NCI-H2196 (cell line): ENCODE results near the gene CST9L.

Experiments
- DNase-seq: peaks from one replicate; lab custom pipeline; 2025; ENCODE audit not compliant: unreplicated experiment; lab: John Stamatoyannopoulos, UW

The CST9L gene, protein sequence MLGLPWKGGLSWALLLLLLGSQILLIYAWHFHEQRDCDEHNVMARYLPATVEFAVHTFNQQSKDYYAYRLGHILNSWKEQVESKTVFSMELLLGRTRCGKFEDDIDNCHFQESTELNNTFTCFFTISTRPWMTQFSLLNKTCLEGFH

DNA sequence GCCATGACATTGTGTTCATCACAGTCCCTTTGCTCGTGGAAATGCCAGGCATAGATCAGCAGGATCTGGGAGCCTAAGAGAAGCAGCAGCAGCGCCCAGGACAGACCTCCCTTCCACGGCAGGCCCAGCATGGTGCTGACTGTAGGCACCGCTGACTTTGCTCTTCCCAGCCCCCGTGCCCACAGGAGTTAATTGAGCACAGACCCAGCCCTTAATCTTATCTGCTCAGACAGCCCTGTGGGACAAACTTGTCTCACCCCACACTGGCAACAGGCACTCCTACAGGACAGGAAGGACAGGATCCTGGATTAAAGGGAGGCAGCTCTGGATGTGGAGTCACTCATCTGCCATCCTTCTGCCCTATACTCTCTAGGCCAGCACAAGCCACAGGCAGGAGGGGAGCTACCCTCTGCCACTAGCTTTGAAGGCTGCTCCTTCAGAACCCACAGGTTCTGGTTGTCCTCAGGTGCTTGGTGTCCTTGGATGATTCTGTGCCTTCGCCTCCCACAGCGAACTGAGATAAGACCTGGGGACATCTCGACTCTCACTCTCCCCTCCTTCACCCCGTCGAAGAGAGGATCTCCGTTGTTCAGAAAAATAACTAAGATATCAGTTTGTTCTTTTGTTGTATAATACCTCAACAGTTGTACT lies at the start of gene CST9L:
CST9L (minus strand) TSS at position 165 of the 651 bp plus-strand sequence; CDS start at position 131, 34 bp downstream.
- no peak for DNase-seq

DNA sequence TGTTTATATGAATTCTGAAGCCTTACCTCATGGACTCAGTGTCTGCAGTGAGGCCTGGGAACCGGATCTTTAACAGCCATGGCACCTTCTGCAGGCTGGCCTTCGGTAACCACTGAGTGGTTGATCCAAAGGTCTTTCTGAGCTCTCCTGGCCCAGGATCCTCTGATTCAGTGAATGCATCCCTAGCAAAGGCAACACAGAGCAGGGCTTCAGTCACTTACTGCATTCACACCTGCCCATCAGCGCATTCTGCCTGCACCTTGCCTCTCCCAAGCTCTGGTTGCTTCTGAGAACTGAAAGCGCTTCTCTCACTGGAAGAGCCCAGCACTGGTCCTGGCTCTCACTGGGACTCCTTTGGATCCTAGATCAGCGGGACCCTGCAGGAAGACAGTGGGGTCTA lies 45.9 kb upstream of the CST9L start:
- DNase-seq, result no peak

DNA sequence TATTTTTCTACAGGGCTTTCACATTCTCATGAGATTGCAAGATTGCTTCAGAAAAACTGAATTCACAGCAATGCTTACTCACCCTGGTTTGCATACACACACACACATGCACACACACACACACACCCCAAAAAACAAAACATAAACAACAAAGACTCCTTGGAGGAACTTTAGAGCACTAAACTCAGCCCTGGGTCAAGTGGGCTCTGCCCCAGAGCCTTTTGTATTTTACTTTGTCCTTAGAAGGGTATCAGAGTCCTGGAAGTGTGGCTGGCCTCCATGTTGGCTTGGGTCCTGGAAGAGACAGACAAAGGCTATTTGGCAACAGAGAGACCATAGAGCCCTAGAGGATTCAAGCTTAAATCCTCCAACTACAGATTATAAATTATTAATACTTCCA lies 45.4 kb upstream of the CST9L start:
- DNase-seq, result no peak

DNA sequence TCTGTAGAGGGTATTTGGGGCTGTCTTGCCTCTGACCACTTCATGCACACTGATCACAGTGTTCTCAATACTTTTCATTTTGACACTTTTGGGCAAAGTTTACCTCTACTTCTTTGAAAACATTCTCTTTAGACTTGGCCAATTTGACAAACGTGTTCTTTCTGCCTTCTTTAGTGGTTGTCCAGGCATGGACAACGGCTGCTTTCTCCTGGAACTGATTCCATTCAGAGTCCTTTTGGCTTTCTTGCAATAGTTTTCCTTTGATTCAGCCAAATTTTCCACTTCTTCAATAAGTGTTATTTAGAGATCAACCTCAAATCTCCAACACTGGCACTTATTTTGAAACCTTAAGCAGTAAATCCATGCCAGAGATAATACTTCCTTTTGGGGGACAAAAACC lies 44.1 kb upstream of the CST9L start:
- DNase-seq, result no peak

DNA sequence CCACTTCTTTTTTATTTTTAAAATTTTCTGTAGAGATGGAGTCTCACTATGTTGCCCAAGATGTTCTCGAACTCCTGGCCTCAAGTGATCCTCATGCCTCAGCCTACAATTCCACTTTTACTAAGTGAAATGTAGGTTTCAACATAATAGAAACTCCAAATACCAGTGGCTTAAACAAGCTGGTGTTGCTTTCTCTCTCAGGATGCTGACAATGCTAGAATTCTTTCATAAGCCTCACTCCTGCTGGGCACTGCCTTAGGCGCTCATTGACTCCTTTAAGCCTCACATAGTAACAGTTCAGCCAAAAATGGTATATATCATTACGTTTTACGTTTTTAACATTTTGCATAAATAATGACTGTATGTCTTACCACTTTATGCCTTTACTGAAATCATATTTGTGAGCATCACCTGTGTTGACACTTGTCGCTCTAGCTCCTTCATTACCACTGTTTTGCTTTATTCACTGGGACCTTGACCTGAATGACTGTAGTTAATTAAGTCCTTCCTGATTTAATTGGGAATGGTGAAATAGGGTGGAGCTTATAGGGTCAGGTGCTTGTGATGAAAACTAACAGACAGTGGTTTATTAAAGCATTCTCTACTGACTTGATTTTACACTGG lies 41.3 kb upstream of the CST9L start:
- DNase-seq, result no peak

DNA sequence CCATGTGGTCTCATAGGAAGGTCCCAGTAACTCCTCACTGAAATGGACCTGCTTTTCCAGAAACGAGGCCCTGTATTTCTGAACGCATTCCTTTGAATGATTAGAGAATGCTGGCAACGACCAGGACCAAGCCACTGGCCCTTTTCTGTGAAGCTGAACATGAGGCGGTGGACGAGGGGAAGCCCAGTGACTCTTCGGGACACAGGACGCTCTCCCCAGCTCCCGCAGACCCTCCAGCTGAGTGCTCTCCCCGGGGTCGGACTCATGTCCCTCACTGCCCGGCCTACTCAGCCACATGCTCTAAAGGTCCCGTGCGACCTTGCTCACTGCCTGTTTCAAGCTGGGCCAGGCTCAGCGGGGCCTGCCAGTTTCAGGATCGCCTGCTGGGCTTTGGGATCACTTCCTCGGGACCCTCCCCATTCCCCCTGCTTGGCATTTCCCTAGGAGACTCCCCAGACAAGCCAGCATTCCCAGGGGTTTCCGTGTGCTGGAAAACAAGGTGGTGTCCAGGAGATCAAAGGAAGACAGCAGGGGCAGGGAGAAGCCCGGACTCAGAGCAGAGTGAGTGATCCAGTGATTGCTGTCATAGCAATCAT lies 40.1 kb upstream of the CST9L start:
- DNase-seq, result no peak

DNA sequence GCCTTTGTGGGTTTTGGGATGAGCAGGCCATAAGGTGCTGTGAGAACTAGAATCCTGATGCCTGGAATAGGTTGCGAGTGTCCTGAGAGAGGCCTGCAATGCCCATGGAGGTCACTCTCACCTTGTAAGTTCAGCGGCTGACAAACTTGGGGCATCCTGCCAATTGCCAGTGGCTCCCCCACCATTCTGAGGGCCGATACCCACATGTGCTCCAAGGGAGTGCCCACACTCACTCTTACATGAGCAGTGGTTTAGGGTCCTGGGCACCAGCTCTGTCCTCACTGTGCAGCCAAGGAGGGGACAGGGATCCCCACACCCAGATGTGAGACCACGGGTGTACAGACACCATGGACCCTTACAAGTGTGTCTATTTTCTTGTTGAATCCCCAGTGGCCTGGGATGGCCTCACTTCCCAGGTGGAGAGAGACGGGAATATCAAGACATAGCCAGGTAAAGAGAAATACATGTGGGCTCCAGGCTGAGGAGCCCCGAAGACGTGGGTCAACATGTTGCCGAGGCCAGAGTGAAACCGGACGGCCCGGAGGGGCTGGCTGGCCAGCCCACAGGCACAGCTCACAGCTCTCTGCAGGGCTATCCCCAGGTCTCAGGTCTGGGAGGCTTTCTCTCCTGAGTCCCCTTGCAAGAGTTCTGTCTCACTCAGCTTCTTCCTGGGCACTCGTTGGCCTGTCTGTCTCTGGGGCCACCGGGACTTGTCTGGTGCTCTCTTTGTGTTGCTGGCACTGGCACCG lies 39.4 kb upstream of the CST9L start:
- DNase-seq, result no peak

DNA sequence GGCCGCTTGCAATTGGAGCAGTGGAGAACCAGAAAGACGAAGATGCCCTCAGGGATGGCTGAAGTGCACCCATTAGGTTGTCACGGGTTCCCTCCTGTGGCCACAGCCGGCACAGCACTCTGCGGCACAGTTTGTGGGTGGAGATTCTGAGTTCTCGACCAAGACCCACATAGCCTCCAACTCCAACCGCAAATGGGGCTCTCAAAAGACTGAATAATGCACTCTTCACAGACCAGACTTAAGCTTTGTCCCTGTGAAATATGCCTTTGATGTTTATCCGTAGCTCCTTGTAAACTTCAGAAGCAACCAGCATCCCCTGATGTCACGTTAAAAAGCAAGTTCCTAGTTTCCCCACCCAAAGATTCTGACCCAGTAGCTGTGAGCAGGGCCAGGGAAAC lies 38.4 kb upstream of the CST9L start:
- DNase-seq, result peak; percentile 73

DNA sequence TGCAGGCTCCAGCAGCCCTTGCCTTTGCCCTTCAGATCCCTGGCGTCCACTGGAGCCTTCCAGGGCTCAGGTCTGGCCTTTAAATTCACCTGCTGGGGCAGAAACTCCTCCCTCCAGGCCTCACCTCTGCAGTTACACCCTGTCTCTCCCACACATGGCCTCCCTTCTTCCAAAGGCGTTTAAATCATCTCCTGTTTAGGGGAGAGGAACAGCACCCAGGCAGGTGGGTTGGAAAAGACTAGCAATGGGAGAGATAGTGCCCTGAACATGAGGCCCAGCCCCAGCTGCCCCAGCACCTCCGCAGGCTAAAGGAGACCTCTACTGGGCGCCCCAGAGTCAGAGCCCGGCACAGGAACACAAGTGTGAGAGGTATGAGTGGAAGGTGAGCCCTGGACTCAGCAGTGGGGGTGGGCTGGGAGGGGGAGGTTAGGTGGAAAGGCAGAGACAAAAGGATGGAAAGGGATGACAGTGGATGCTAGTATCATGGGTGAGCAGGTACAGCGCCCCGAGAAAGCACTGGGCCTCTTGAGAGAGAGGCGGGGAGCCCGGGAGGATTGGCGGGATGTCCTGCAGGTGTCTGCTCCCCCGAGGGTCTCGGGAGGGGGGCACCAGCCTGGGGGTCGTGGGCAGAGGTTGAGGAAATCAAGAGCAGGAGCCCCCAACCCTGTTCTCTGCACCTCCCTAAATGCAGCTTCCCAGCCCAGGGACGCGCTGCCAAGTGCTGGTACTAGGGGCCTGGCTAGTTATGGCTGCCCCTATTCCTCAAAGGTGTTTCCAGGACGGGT lies 37.8 kb upstream of the CST9L start, which contains the start of gene CST9:
CST9 (minus strand) TSS at position 51 of the 785 bp plus-strand sequence. CDS start 53 bp downstream, outside the sequence.
- no peak for DNase-seq

DNA sequence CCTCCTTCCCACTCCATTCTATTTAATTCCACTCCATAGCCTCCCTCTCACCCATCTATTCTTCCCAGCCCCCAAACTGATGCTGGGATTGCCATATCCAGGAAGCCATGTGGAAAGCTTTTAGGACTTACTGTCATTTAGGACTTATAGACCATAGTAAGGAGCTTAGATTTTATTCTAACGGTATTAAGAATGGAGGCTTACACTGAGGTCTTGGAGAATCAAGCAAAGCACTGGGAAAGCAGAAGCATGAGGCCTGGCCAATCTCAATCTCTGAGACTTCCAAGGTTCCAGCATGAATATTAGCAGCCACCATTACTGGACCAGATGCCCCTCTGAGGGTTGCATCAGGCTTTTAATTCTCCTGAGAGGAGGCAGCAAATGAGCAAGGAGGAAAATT lies 36.0 kb upstream of the CST9L start:
- no peak for DNase-seq

DNA sequence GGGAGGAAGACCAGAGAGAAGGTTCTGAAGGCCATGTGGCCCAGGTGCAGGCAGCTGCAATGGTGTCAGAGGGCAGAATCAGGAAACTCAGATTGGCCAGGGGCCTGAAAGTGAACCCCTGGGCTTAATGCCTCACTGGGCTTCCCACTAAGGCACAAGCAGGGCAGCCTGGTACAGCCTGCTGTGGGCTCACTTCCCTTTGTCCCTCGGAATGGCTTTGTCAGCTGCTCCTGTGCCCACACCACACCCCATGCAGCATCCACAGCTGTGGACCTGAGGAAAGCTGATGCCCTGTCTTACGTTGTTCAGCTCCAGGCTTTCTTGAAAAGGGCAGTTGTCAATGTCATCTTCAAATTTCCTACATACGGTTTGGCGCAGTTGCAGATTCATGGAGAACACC lies 35.0 kb upstream of the CST9L start:
- no peak for DNase-seq

DNA sequence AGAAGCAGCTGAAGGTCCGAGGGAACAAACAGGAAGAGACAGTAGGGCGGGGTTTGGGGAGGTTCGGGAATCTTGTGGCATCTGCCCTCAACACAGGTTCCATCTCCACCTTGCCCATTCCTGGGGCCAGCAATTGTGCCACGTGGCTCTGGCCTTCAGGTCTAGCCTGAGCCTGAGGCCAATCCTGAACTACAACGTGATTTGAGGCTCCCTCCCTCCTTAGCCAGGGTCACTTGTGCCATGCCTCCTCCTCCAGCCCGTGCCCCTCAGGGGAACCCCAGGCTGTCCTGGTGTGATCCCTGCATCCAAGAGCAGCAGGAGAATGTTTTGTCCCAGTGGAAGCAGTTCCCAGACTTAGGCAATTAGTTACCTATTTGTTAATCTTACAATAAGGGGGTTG lies 34.4 kb upstream of the CST9L start:
- no peak for DNase-seq

DNA sequence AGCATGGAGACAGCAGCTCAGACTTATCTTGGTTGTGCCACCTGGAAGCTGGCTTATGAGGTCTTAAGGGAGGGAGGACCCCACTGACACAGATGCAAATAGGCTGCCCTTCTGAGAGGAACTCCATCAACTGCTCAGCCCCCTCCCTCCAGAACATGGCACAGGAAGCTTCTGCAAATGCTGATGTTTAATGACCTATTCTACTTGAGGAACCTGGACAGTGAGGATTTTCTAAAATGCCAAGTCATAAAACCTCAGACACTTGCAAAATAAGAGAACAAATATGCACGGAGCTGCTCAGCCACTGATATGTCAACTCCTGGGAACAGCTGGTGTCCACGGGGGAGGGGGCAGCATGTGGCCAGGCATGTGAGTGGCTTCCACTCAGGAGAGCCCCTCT lies 34.0 kb upstream of the CST9L start:
- DNase-seq, result no peak

DNA sequence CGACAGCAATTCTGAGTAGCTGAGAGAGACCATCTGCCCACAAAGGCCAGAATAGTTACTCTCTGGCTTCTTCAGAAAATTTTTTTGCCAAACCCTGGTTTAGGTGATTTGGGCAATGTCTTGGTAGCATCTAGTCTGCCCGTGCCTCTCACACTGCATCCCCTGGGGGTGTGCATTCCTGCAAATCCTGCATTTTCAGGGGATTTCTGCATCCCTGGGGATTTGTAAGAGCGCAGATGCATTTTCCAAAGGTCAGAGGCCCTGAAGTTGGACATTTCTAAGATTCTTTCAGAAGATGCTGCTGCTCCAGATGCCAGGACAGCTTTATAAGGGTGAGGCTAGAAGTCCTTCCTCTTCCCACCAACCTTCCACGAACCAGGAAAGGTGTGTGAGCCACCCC lies 33.4 kb upstream of the CST9L start:
- DNase-seq, result no peak

DNA sequence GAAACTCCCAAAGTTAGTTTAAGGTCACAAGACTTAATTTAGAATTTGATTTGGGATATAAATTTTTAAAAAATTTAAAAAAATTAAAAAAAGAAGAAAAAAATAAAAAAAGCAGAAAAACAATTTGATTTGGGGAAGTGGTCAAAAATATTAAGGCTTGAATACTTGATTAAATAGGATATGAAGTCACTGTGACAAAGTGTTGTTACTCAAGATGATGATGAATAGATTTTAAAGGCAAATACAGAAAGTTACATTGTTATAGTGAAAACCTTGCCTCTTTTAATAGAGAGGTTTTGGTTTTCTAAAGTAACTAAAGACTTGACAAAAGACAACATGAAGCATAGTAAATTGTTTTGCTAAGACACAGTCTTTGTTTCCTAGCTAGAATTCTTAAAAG lies 30.2 kb upstream of the CST9L start:
- no peak for DNase-seq

DNA sequence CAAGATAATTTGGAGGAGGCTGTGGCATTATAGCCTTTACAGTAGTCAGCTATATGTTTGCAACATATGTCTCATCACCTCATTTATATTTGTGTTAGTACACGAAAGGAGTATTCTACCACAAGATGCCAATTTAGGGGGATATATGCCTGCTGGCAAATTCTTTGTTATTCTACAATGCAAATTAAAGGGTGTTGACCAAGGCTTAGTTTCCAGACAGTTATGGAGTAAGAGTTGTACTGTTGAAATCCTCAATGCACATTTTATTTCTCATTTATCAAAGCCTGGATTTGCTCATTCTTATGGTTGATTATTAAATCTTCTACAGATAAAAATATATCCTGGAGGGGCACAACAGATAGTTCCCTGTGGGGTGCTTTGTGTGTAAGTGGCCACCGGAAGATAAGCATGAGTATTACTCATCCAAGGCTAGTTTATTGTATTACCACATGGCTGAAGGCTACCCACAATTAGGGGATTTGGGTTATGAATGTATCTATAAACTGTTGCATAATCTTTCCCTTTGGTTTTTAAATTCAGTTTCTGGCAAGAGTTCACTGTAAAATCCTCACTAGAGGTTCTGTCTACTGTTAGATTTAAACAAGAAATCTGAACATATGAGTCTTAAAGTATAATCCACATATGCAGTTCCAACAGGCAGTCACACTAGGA lies 28.4 kb upstream of the CST9L start:
- DNase-seq, result no peak

DNA sequence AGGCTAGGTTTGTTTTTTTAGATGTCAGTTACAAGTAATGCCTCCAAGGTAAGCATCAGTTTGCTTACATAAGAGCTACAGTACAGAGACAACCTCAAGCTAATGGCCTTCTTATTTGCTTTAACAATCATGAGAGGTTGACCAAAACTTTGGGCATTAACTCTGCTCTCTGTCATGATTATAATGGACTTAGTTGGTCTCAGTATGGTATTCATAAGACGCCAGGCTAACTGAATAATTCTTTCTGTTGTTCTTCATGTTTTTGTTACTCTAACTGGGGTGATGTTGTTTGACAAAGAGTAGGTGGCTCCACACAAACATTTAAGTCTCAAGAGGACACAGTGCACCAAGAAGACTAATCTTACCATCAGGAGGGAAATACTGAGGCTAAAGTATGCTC lies 27.7 kb upstream of the CST9L start:
- DNase-seq, result no peak

DNA sequence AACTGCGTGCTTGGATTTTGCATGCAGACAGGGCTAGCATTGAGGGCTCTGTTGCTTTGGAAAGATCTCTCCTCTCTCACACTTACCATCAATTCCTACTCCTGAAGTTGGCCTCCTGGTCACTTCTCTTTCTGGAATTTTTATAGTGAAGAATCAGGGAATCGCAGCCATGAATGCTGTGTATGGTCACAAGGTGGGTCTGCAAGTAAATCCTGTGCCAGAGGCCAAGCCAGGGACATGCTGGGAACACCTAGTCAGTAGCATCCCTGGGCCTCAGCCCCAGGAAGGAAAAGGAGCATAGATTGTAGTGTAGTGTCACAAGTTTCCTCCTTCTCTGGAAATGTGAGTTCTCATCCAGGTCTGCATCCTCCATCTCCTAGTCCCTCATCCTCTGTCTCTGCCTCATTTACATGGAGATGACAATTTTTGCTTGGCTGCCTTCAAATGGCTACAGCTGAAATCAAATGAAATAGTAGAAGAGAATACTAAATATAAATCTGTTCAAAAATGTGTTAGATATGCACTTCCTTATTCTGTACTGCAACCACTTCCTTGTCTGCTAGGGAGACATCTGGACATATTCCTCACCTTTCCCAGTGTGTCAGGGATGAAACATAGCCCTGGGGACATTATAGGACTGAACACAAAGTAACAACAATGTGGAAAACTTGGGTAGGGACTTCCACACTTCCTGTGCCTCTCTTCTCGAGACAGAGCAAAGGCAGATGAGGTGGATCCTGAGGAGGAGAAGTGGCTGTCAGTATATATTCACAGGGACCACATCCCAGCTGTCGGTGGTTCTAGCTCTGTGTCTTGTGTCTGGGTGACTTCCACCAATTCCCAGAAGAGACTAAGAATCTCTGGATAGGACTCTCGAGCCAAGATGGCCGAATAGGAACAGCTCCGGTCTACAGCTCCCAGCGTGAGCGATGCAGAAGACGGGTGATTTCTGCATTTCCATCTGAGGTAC lies 20.4 kb upstream of the CST9L start:
- DNase-seq, result no peak

DNA sequence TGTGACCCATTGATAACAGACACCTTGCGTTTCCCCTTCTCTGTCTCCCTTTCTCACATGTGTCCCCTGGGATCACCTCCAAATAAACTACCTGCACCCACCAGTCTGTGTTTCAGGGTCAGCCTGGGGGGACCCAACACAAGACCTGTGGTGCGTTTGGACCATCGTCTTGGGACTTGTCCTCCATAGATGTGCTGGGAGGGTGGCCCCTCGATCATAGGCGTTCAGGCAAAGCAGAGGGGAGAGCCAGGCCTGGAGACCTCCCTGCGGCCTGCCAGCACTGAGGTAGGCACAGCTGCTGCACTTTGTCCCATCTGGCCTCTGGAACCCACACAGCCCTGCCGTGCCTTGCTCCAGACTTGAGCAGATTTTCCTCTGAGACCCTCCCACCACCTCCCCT lies 19.3 kb upstream of the CST9L start:
- DNase-seq, result no peak
